Tibial nerve (tissue), 4 donors: ENCODE data around the gene LRRC1. TPM values are rescaled to one million over a fixed set of nuclear protein-coding genes. Genes with fewer than 3 reads are reported as not detected.

Experiments
- DNase-seq, 2 donors: peaks; one replicate each; pipeline ENCODE4 v3.0.0-alpha.2; 2019; ENCODE audit warnings: low spot score in 2 of 2
- H3K27ac ChIP-seq, 4 donors: fragments of 200-600 bp; sonication (generic) in 3 of 4; one replicate each; pipeline ENCODE4 v1.5.1; 2017 to 2019; ENCODE audit warnings: mild to moderate bottlenecking in 1 of 4
- H3K27me3 ChIP-seq, 2 donors: fragments of 200-600 bp; sonication (generic) in 1 of 2; one replicate each; pipeline versions ENCODE4 v1.5.1 to v1.6.0; 2017 to 2019
- H3K36me3 ChIP-seq, 3 donors: fragments of 200-600 bp; sonication (generic); one replicate each; pipeline ENCODE4 v1.5.1; 2018 to 2019
- H3K4me1 ChIP-seq, 4 donors: fragments of 200-600 bp; sonication (generic) in 3 of 4; one replicate each; pipeline ENCODE4 v1.5.1; 2017 to 2019
- H3K4me3 ChIP-seq, 4 donors: fragments of 200-600 bp; sonication (generic) in 3 of 4; one replicate each; pipeline ENCODE4 v1.5.1; 2017 to 2019; ENCODE audit warnings: mild to moderate bottlenecking in 1 of 4, moderate library complexity in 1 of 4
- H3K9me3 ChIP-seq, 4 donors: fragments of 200-600 bp; sonication (generic) in 3 of 4; one replicate each; pipeline ENCODE4 v1.5.1; 2017 to 2019
- EP300 ChIP-seq, 2 donors: sonication (generic); formaldehyde crosslinking; IDR thresholded peaks; one replicate each; pipeline ENCODE4 v1.6.1; 2017; ENCODE audit warnings: antibody characterized with exemption in 2 of 2, mild to moderate bottlenecking in 1 of 2
- POLR2A ChIP-seq, 2 donors: fragments of 450-650 bp; IDR thresholded peaks; one replicate each; pipeline ENCODE4 v1.6.1; 2017; ENCODE audit warnings: antibody characterized with exemption in 2 of 2, mild to moderate bottlenecking in 2 of 2, moderate library complexity in 2 of 2
- WGBS, 2 donors: methylation state at CpG; one replicate each; pipeline ENCODE4 v1.1.5; 2018; 5-methylcytosine and 5-hydroxymethylcytosine counted together
- total RNA-seq, 4 donors: library from RNA; depleted of rRNA; stranded (reverse); fragments of >200 nt; gene quantifications; one replicate each; pipeline ENCODE4 v1.1.0, GENCODE V29; 2016
- TF ChIP-seq, protein P1 (sequence below), 5 experiments: fragments of 200-600 bp in 3 of 5; fragments of 450-650 bp in 2 of 5; sonication (generic) in 3 of 5; IDR thresholded peaks; one replicate each; pipeline ENCODE4 v1.5.1; 2016 to 2019; ENCODE audit warnings: antibody characterized with exemption in 5 of 5, mild to moderate bottlenecking in 3 of 5, moderate library complexity in 2 of 5

LRRC1 gene
- total RNA-seq, 4 donors from 2014 or later: 22.8 to 50.0 (median 39.6) TPM

- no peak overlapping the region for H3K4me3 ChIP-seq
- WGBS, 2 donors: 22 to 30% methylated on average over 3 of the region's 3 CpGs
- peaks cover 0 to 82% (median 35%) of the 10 kb centered on the region in 4 donors for H3K4me1 ChIP-seq
- TF ChIP-seq, protein P1, sequence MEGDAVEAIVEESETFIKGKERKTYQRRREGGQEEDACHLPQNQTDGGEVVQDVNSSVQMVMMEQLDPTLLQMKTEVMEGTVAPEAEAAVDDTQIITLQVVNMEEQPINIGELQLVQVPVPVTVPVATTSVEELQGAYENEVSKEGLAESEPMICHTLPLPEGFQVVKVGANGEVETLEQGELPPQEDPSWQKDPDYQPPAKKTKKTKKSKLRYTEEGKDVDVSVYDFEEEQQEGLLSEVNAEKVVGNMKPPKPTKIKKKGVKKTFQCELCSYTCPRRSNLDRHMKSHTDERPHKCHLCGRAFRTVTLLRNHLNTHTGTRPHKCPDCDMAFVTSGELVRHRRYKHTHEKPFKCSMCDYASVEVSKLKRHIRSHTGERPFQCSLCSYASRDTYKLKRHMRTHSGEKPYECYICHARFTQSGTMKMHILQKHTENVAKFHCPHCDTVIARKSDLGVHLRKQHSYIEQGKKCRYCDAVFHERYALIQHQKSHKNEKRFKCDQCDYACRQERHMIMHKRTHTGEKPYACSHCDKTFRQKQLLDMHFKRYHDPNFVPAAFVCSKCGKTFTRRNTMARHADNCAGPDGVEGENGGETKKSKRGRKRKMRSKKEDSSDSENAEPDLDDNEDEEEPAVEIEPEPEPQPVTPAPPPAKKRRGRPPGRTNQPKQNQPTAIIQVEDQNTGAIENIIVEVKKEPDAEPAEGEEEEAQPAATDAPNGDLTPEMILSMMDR (IDR thresholded peaks at IDR 0.05): no peak
- TF ChIP-seq POLR2A (IDR thresholded peaks at IDR 0.05) (no peak), EP300 (IDR thresholded peaks at IDR 0.05) (no peak)
- H3K27me3 ChIP-seq: no peaks in the 10 kb centered on the region
- peak overlapping the region in 1 of 4 donors; percentile 19 for H3K27ac ChIP-seq
- DNase-seq: no peak
- no peaks in the 10 kb centered on the region for H3K9me3 ChIP-seq
- no peaks in the 10 kb centered on the region for H3K36me3 ChIP-seq
Measured at GRCh38 chr6:53858913-53859312, 64.1 kb downstream of the LRRC1 start.

- no peaks in the 10 kb centered on the region for H3K27me3 ChIP-seq
- TF ChIP-seq POLR2A (IDR thresholded peaks at IDR 0.05): no peak
- no peak for TF ChIP-seq EP300 (IDR thresholded peaks at IDR 0.05)
- TF ChIP-seq, protein P1 (IDR thresholded peaks at IDR 0.05): no peak
- WGBS, 2 donors: 97 to 100% methylated on average over 2 of the region's 2 CpGs
- peak overlapping the region in 1 of 4 donors; percentile 52 for H3K27ac ChIP-seq
- no peaks in the 10 kb centered on the region for H3K9me3 ChIP-seq
- no peak for DNase-seq
- no peak overlapping the region for H3K4me3 ChIP-seq
- H3K4me1 ChIP-seq: peaks cover 0 to 77% (median 38%) of the 10 kb centered on the region in 4 donors
- no peaks in the 10 kb centered on the region for H3K36me3 ChIP-seq
Measured at GRCh38 chr6:53860511-53860910, 65.7 kb downstream of the LRRC1 start.

- peak overlapping the region in 3 of 4 donors; percentile 31 to 92 (median 82) for H3K27ac ChIP-seq
- TF ChIP-seq POLR2A (IDR thresholded peaks at IDR 0.05) (no peak), EP300 (IDR thresholded peaks at IDR 0.05) (no peak)
- TF ChIP-seq, protein P1 (IDR thresholded peaks at IDR 0.05): no peak
- H3K9me3 ChIP-seq: no peaks in the 10 kb centered on the region
- peaks cover 0 to 68% (median 34%) of the 10 kb centered on the region in 4 donors for H3K4me1 ChIP-seq
- no peak overlapping the region for H3K4me3 ChIP-seq
- H3K27me3 ChIP-seq: no peaks in the 10 kb centered on the region
- DNase-seq: no peak
- WGBS, 2 donors: 89 to 92% methylated on average over 3 of the region's 3 CpGs
- H3K36me3 ChIP-seq: no peaks in the 10 kb centered on the region
Measured at GRCh38 chr6:53861518-53861917, 66.7 kb downstream of the LRRC1 start.

DNA sequence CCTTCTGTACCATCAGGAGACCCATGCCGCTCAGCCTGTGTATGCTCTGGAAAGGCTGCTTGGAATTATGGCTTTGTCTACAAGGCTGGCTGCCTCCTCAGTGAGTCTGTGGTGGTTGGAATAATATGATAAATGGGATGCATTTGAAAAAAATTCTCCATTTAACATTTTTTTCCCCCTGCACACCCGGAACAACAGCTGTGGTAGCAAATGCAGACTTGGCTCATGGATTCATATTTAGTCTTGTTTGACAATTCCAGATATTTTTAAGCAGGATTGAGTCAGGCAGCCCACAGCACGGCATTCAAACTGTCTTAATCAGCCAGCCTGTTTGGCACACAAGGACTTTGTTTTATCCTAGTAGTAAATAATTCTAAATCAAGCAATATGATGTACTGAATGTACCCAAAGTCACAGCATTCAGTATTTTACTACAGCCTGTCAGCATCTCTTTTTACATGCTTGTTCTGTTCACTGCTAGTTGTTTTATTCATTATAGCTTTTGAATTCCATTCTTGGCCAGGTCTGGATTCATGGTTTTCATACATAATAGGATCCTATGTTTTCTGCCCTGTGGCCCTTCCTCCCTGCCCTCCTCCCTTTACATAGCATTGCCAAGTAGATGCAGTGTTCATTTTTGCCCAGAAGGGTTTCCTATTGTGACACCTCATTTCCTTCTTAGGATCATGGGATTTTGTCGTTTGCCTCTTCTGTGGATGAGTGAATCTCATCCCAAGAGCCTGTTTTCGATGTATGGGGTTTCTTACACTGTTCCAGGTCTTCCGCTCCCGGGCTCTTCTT, 68.1 kb downstream of the LRRC1 start:
- Histone ChIP-seq H3K27me3 (no peaks in the 10 kb centered on the region), H3K4me1 (peaks cover 0 to 59% (median 30%) of the 10 kb centered on the region in 4 donors), H3K9me3 (no peaks in the 10 kb centered on the region), H3K27ac (peak overlapping the region; percentile 40 to 92 (median 79)), H3K4me3 (no peak overlapping the region), H3K36me3 (no peaks in the 10 kb centered on the region)
- no peak for DNase-seq
- WGBS, 2 donors: 45 to 47% methylated on average over 7 of the region's 7 CpGs
- TF ChIP-seq POLR2A (IDR thresholded peaks at IDR 0.05) (no peak), EP300 (IDR thresholded peaks at IDR 0.05) (peak in 1 of 2 donors; percentile 72)

GRCh38 chr6:53864781-53865180, 70.0 kb downstream of the LRRC1 start:
- no peaks in the 10 kb centered on the region for H3K36me3 ChIP-seq
- H3K27ac ChIP-seq: peak overlapping the region in 3 of 4 donors; percentile 76 to 92 (median 82)
- 90 to 91% methylated on average over 5 of the region's 5 CpGs for WGBS, 2 donors
- no peaks in the 10 kb centered on the region for H3K27me3 ChIP-seq
- H3K4me3 ChIP-seq: no peak overlapping the region
- peaks cover 0 to 45% (median 24%) of the 10 kb centered on the region in 4 donors for H3K4me1 ChIP-seq
- H3K9me3 ChIP-seq: no peaks in the 10 kb centered on the region
- TF ChIP-seq POLR2A (IDR thresholded peaks at IDR 0.05) (no peak), EP300 (IDR thresholded peaks at IDR 0.05) (no peak)
- TF ChIP-seq, protein P1 (IDR thresholded peaks at IDR 0.05): no peak
- no peak for DNase-seq
